BLaER1 treated with 17β-estradiol and CSF1 and Interleukin-3, amounts not matched to agents 10 nM and 100 nM (cell line): ENCODE measurements around the gene TSGA10.

Experiments used
- H3K27ac ChIP-seq, 11 experiments: shearing (Covaris generic); formaldehyde crosslinking; 2 replicates each; pipeline ENCODE4 v1.8.1; 2022
- H3K27me3 ChIP-seq, 11 experiments: shearing (Covaris generic); formaldehyde crosslinking; 2 replicates each; pipeline ENCODE4 v1.8.1; 2022
- H3K36me3 ChIP-seq, 11 experiments: shearing (Covaris generic); formaldehyde crosslinking; 2 replicates each; pipeline ENCODE4 v1.8.1; 2022
- H3K4me1 ChIP-seq, 10 experiments: shearing (Covaris generic); formaldehyde crosslinking; 2 replicates each; pipeline ENCODE4 v1.8.1; 2022
- H3K4me2 ChIP-seq, 11 experiments: shearing (Covaris generic); formaldehyde crosslinking; 2 replicates each; pipeline ENCODE4 v1.8.1; 2022
- H3K4me3 ChIP-seq, 10 experiments: shearing (Covaris generic); formaldehyde crosslinking; 2 replicates each; pipeline ENCODE4 v1.8.1; 2022
- H3K9ac ChIP-seq, 11 experiments: shearing (Covaris generic); formaldehyde crosslinking; 2 replicates each; pipeline ENCODE4 v1.8.1; 2022
- H3K9me3 ChIP-seq, 11 experiments: shearing (Covaris generic); formaldehyde crosslinking; replicated peaks in 1 of 11; 2 replicates each; pipeline ENCODE4 v1.8.1; 2022
- H4K20me1 ChIP-seq, 11 experiments: shearing (Covaris generic); formaldehyde crosslinking; 2 replicates each; pipeline ENCODE4 v1.8.1; 2022
- Cebpa-rat ChIP-seq, 11 experiments: shearing (Covaris generic); IDR thresholded peaks; 2 replicates each; pipeline ENCODE4 v1.8.1; 2022

Gene TSGA10

GRCh38 chr2:99159594-99159993 is 4.9 kb upstream of the TSGA10 start:
- Histone ChIP-seq H3K27ac (no peak overlapping the region), H4K20me1 (no peaks in the 10 kb centered on the region; a peak in 2 of 22 replicates), H3K4me1 (peaks cover 15 to 24% (median 19%) of the 10 kb centered on the region in 10 experiments), H3K36me3 (peaks cover 42 to 73% (median 59%) of the 10 kb centered on the region in 11 experiments), H3K4me2 (no peak overlapping the region), H3K9me3 (no peaks in the 10 kb centered on the region), H3K27me3 (no peaks in the 10 kb centered on the region), H3K9ac (no peak overlapping the region), H3K4me3 (no peak overlapping the region)
- no peak for TF ChIP-seq Cebpa-rat (IDR thresholded peaks at IDR 0.05)

GRCh38 chr2:99158599-99158998 is 3.9 kb upstream of the TSGA10 start:
- Histone ChIP-seq H3K36me3 (peaks cover 38 to 67% (median 57%) of the 10 kb centered on the region in 11 experiments), H3K9ac (no peak overlapping the region), H3K4me3 (no peak overlapping the region), H3K27me3 (no peaks in the 10 kb centered on the region), H3K4me1 (peaks cover 24 to 33% (median 28%) of the 10 kb centered on the region in 10 experiments), H3K4me2 (no peak overlapping the region), H4K20me1 (no peaks in the 10 kb centered on the region; a peak in 1 of 22 replicates), H3K27ac (no peak overlapping the region), H3K9me3 (no peaks in the 10 kb centered on the region)
- no peak for TF ChIP-seq Cebpa-rat (IDR thresholded peaks at IDR 0.05)

GRCh38 chr2:99156891-99157290 is 2.1 kb upstream of the TSGA10 start:
- H3K4me3 ChIP-seq = no peak overlapping the region
- H4K20me1 ChIP-seq = no peaks in the 10 kb centered on the region
- H3K4me2 ChIP-seq = peak overlapping the region; percentile 45 to 99 (median 92); a peak in 16 of 22 replicates
- no peak for TF ChIP-seq Cebpa-rat (IDR thresholded peaks at IDR 0.05)
- H3K9me3 ChIP-seq = no peaks in the 10 kb centered on the region
- peaks cover 31 to 50% (median 46%) of the 10 kb centered on the region in 11 experiments for H3K36me3 ChIP-seq
- no peak overlapping the region for H3K27ac ChIP-seq
- no peak overlapping the region for H3K9ac ChIP-seq
- H3K27me3 ChIP-seq = no peaks in the 10 kb centered on the region
- peaks cover 30 to 50% (median 44%) of the 10 kb centered on the region in 10 experiments for H3K4me1 ChIP-seq

GRCh38 chr2:99153921-99154604 is 679 bp downstream of the TSGA10 start:
- H3K27ac ChIP-seq = peak overlapping the region; percentile 57 to 86 (median 81); a peak in 21 of 22 replicates
- H3K36me3 ChIP-seq = peaks cover 17 to 28% (median 21%) of the 10 kb centered on the region in 11 experiments; a peak in 20 of 22 replicates
- TF ChIP-seq Cebpa-rat (IDR thresholded peaks at IDR 0.05) = no peak
- peaks cover 30 to 47% (median 46%) of the 10 kb centered on the region in 10 experiments for H3K4me1 ChIP-seq
- H3K4me3 ChIP-seq = peak overlapping the region; percentile 69 to 88 (median 80)
- no peaks in the 10 kb centered on the region for H4K20me1 ChIP-seq
- peak overlapping the region; percentile 77 to 86 (median 83) for H3K9ac ChIP-seq
- no peaks in the 10 kb centered on the region for H3K27me3 ChIP-seq
- no peaks in the 10 kb centered on the region for H3K9me3 ChIP-seq
- peak overlapping the region; percentile 88 to 99 (median 92) for H3K4me2 ChIP-seq

- H3K4me2 ChIP-seq = peak overlapping the region in 9 of 11 experiments; percentile 3 to 95 (median 63); a peak in 14 of 22 replicates
- H3K4me1 ChIP-seq = peaks cover 30 to 47% (median 44%) of the 10 kb centered on the region in 10 experiments
- no peak overlapping the region for H3K27ac ChIP-seq
- H3K9me3 ChIP-seq = no peaks in the 10 kb centered on the region
- no peaks in the 10 kb centered on the region for H4K20me1 ChIP-seq
- H3K4me3 ChIP-seq = no peak overlapping the region
- no peak for TF ChIP-seq Cebpa-rat (IDR thresholded peaks at IDR 0.05)
- peaks cover under 1 to 11% (median 5%) of the 10 kb centered on the region in 11 experiments; a peak in 10 of 22 replicates for H3K36me3 ChIP-seq
- H3K27me3 ChIP-seq = no peaks in the 10 kb centered on the region
- H3K9ac ChIP-seq = peak overlapping the region in 2 of 11 experiments; percentile 6 to 9; a peak in 1 of 22 replicates
Observed at GRCh38 chr2:99152199-99152895, 2.4 kb downstream of the TSGA10 start.

- TF ChIP-seq Cebpa-rat (IDR thresholded peaks at IDR 0.05) = no peak
- no peaks in the 10 kb centered on the region for H3K9me3 ChIP-seq
- H3K4me1 ChIP-seq = peaks cover 18 to 31% (median 28%) of the 10 kb centered on the region in 10 experiments
- H4K20me1 ChIP-seq = no peaks in the 10 kb centered on the region; a peak in 1 of 22 replicates
- no peak overlapping the region for H3K4me2 ChIP-seq
- H3K27ac ChIP-seq = no peak overlapping the region
- no peak overlapping the region for H3K9ac ChIP-seq
- H3K4me3 ChIP-seq = no peak overlapping the region
- no peaks in the 10 kb centered on the region for H3K27me3 ChIP-seq
- H3K36me3 ChIP-seq = no peaks in the 10 kb centered on the region
Observed at GRCh38 chr2:99150706-99151105, 4.0 kb downstream of the TSGA10 start.

GRCh38 chr2:99141110-99142108 is 13.3 kb downstream of the TSGA10 start, which contains the start of gene C2orf15:
Gene C2orf15, plus strand, starts transcription at chr2:99141707. Its CDS starts 8,852 bp downstream, at chr2:99150559.
- Histone ChIP-seq H3K27ac (peak within 1 kb of the TSS; percentile 23 to 69 (median 60); a peak in 19 of 22 replicates), H3K36me3 (no peaks in the 10 kb centered on the region), H3K4me3 (peak within 1 kb of the TSS; percentile 78 to 95 (median 85)), H3K27me3 (peaks cover 0 to 24% (median 16%) of the 10 kb centered on the region in 11 experiments; a peak in 13 of 22 replicates), H3K4me2 (peak within 1 kb of the TSS; percentile 79 to 96 (median 92)), H3K4me1 (peaks cover 7 to 18% (median 14%) of the 10 kb centered on the region in 10 experiments; a peak in 17 of 20 replicates), H3K9me3 (no peaks in the 10 kb centered on the region), H3K9ac (peak within 1 kb of the TSS; percentile 64 to 82 (median 77)), H4K20me1 (peaks cover 0 to 4% (median 0%) of the 10 kb centered on the region in 11 experiments; a peak in 2 of 22 replicates)
- no peak for TF ChIP-seq Cebpa-rat (IDR thresholded peaks at IDR 0.05)

- no peaks in the 10 kb centered on the region for H3K36me3 ChIP-seq
- peak overlapping the region; percentile 79 to 96 (median 92) for H3K4me2 ChIP-seq
- peaks cover 7 to 18% (median 14%) of the 10 kb centered on the region in 10 experiments; a peak in 17 of 20 replicates for H3K4me1 ChIP-seq
- no peak for TF ChIP-seq Cebpa-rat (IDR thresholded peaks at IDR 0.05)
- H3K27ac ChIP-seq = peak overlapping the region in 8 of 11 experiments; percentile 23 to 69 (median 62); a peak in 12 of 22 replicates
- H3K4me3 ChIP-seq = peak overlapping the region; percentile 78 to 95 (median 85)
- H3K9me3 ChIP-seq = no peaks in the 10 kb centered on the region
- H3K9ac ChIP-seq = peak overlapping the region; percentile 64 to 82 (median 77)
- peaks cover 0 to 4% (median 0%) of the 10 kb centered on the region in 11 experiments; a peak in 2 of 22 replicates for H4K20me1 ChIP-seq
- H3K27me3 ChIP-seq = peaks cover 0 to 24% (median 16%) of the 10 kb centered on the region in 11 experiments; a peak in 13 of 22 replicates
Observed at GRCh38 chr2:99140860-99141109, 14.0 kb downstream of the TSGA10 start.
